Panc1 (cell line): ENCODE data around the gene MOBP. TPM values are rescaled to one million over a fixed set of nuclear protein-coding genes. Genes with fewer than 3 reads are reported as not detected.

Experiments used
- ATAC-seq: fragments of 200-7000 bp; cut with Tn5 transposase; 2 replicates; pipeline ENCODE4 v1.9.1; 2020; ENCODE audit warnings: mild to moderate bottlenecking, moderate library complexity
- BruUV-seq: library from RNA; stranded (reverse); fragments of 400-500 nt; replicated peaks from 2 replicates; lab custom pipeline; 2021; lab: Mats Ljungman, UMichigan
- CTCF ChIA-PET: fragments of 300-600 bp; sonication (Branson Sonifier 250); formaldehyde crosslinking; loops from one replicate; lab custom pipeline; 2022; ENCODE audit warnings: antibody characterized with exemption; lab: Charles Lee
- POLR2A ChIA-PET: fragments of 300-600 bp; sonication (Branson Sonifier 250); formaldehyde crosslinking; loops from one replicate; lab custom pipeline; 2022; ENCODE audit warnings: antibody characterized with exemption; lab: Charles Lee
- DNase-seq: peaks from one replicate; pipeline ENCODE4 v3.0.0-alpha.2; 2010; ENCODE audit warnings: low read depth, low spot score
- H3K27ac ChIP-seq: 2 replicates; pipeline ENCODE4 v1.5.1; 2011; ENCODE audit warnings: mild to moderate bottlenecking, low read length, inconsistent platforms
- H3K27me3 ChIP-seq: fragments of 200-500 bp; sonication (Bioruptor generic); 2 replicates; pipeline ENCODE4 v1.6.0; 2014; ENCODE audit warnings: low read length, inconsistent platforms; ENCODE audit not compliant: control insufficient read depth, insufficient read depth
- H3K36me3 ChIP-seq: fragments of 200-500 bp; sonication (Bioruptor generic); 2 replicates; pipeline ENCODE4 v1.5.1; 2014; ENCODE audit warnings: inconsistent platforms, mild to moderate bottlenecking, low read length, moderate library complexity; ENCODE audit not compliant: control insufficient read depth, insufficient read depth
- H3K4me1 ChIP-seq: 2 replicates; pipeline ENCODE4 v1.5.1; 2011; ENCODE audit warnings: inconsistent platforms, mild to moderate bottlenecking, low read length, moderate library complexity; ENCODE audit not compliant: control insufficient read depth, insufficient read depth
- H3K4me3 ChIP-seq, 2 experiments: 2 replicates each; pipeline ENCODE4 v1.5.1; 2011 to 2012; ENCODE audit warnings: low read depth in 2 of 2, low read length in 2 of 2, mild to moderate bottlenecking in 2 of 2, inconsistent platforms in 1 of 2, moderate library complexity in 1 of 2
- H3K9me3 ChIP-seq: fragments of 200-500 bp; sonication (Bioruptor generic); 2 replicates; pipeline ENCODE4 v1.5.1; 2014; ENCODE audit warnings: low read depth, mild to moderate bottlenecking, inconsistent platforms, low read length, moderate library complexity; ENCODE audit not compliant: control insufficient read depth, insufficient read depth
- POLR2AphosphoS5 ChIP-seq: IDR thresholded peaks from 2 replicates; pipeline ENCODE4 v1.6.1; 2012; ENCODE audit warnings: mild to moderate bottlenecking, low read depth, low read length, moderate library complexity
- SIN3A ChIP-seq: IDR thresholded peaks from 2 replicates; pipeline ENCODE4 v1.6.1; 2012; ENCODE audit warnings: low read depth, mild to moderate bottlenecking, low read length, moderate library complexity, borderline replicate concordance; ENCODE audit not compliant: insufficient read depth
- TCF7L2 ChIP-seq: IDR thresholded peaks from 2 replicates; pipeline ENCODE4 v1.6.1; 2011; ENCODE audit warnings: mild to moderate bottlenecking, low read depth, low read length, inconsistent platforms
- in situ Hi-C: cut with HindIII; loops from 2 replicates; pipeline ENCODE4 v1.10.0; 2016; ENCODE audit warnings: low sequenced_read_pairs, low pct_unique_long_range_greater_than_20kb
- intact Hi-C: fragments of 100-400 bp; cut with micrococcal nuclease; formaldehyde crosslinking; loops from one replicate; pipeline ENCODE4 v1.10.0; 2022; ENCODE audit not compliant: unreplicated experiment
- total RNA-seq: library from RNA; stranded (reverse); gene quantifications from one replicate; pipeline ENCODE4 v1.2.1, GENCODE V29; 2021; ENCODE audit not compliant: unreplicated experiment
- TF ChIP-seq, protein P1 (sequence below), 2 experiments: IDR thresholded peaks; 2 replicates each; pipeline ENCODE4 v1.6.1; 2011 to 2012; ENCODE audit warnings: low read depth in 2 of 2, control low read depth in 1 of 2, low read length in 1 of 2, mild to moderate bottlenecking in 1 of 2, moderate library complexity in 1 of 2; ENCODE audit not compliant: insufficient read depth in 1 of 2
- TF ChIP-seq, protein P2 (sequence below): fragments of 450-650 bp; IDR thresholded peaks from 2 replicates; pipeline ENCODE4 v1.5.1; 2017; ENCODE audit warnings: mild to moderate bottlenecking

MOBP gene
- total RNA-seq, 1 experiment from 2014 or later: not detected

DNA sequence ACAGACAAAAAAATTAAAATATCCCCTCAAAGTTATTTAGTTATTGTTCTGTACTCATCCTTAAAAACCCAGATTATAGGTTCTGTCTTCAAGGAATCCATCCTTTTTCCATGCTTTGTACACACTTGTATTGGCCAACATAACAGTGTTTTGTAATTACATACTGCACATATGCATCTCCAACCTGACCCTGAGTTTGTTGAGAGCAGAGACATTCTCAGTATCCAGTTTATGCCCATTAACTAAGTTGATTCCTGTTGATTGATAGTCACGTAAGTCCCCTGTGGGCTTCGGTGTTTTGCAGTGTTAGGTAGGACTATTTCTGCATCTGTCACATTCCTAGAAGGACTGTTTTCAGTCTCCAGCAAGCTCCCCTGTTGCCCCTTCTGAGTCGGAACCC lies 33.6 kb downstream of the MOBP start:
- Histone ChIP-seq H3K36me3 (no peaks in the 10 kb centered on the region), H3K9me3 (no peaks in the 10 kb centered on the region), H3K4me1 (no peaks in the 10 kb centered on the region), H3K27me3 (peaks cover 3% of the 10 kb centered on the region), H3K4me3 (no peak overlapping the region), H3K27ac (no peak overlapping the region)
- TF ChIP-seq SIN3A: no peak
- TF ChIP-seq POLR2AphosphoS5: no peak
- no peak for TF ChIP-seq TCF7L2
- TF ChIP-seq, protein P1, sequence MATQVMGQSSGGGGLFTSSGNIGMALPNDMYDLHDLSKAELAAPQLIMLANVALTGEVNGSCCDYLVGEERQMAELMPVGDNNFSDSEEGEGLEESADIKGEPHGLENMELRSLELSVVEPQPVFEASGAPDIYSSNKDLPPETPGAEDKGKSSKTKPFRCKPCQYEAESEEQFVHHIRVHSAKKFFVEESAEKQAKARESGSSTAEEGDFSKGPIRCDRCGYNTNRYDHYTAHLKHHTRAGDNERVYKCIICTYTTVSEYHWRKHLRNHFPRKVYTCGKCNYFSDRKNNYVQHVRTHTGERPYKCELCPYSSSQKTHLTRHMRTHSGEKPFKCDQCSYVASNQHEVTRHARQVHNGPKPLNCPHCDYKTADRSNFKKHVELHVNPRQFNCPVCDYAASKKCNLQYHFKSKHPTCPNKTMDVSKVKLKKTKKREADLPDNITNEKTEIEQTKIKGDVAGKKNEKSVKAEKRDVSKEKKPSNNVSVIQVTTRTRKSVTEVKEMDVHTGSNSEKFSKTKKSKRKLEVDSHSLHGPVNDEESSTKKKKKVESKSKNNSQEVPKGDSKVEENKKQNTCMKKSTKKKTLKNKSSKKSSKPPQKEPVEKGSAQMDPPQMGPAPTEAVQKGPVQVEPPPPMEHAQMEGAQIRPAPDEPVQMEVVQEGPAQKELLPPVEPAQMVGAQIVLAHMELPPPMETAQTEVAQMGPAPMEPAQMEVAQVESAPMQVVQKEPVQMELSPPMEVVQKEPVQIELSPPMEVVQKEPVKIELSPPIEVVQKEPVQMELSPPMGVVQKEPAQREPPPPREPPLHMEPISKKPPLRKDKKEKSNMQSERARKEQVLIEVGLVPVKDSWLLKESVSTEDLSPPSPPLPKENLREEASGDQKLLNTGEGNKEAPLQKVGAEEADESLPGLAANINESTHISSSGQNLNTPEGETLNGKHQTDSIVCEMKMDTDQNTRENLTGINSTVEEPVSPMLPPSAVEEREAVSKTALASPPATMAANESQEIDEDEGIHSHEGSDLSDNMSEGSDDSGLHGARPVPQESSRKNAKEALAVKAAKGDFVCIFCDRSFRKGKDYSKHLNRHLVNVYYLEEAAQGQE (IDR thresholded peaks at IDR 0.05; ENCODE audit: insufficient read depth in 1 of 2, low read depth in 2 of 2, low read length in 1 of 2): no peak
- TF ChIP-seq, protein P2, sequence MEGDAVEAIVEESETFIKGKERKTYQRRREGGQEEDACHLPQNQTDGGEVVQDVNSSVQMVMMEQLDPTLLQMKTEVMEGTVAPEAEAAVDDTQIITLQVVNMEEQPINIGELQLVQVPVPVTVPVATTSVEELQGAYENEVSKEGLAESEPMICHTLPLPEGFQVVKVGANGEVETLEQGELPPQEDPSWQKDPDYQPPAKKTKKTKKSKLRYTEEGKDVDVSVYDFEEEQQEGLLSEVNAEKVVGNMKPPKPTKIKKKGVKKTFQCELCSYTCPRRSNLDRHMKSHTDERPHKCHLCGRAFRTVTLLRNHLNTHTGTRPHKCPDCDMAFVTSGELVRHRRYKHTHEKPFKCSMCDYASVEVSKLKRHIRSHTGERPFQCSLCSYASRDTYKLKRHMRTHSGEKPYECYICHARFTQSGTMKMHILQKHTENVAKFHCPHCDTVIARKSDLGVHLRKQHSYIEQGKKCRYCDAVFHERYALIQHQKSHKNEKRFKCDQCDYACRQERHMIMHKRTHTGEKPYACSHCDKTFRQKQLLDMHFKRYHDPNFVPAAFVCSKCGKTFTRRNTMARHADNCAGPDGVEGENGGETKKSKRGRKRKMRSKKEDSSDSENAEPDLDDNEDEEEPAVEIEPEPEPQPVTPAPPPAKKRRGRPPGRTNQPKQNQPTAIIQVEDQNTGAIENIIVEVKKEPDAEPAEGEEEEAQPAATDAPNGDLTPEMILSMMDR: no peak
- ChIA-PET POLR2A (no interaction called here), CTCF (no interaction called here)
- no TSS peak for BruUV-seq
- ATAC-seq: no peak
- intact Hi-C loops (no loop called here), in situ Hi-C loops (no loop called here)
- DNase-seq: no peak

DNA sequence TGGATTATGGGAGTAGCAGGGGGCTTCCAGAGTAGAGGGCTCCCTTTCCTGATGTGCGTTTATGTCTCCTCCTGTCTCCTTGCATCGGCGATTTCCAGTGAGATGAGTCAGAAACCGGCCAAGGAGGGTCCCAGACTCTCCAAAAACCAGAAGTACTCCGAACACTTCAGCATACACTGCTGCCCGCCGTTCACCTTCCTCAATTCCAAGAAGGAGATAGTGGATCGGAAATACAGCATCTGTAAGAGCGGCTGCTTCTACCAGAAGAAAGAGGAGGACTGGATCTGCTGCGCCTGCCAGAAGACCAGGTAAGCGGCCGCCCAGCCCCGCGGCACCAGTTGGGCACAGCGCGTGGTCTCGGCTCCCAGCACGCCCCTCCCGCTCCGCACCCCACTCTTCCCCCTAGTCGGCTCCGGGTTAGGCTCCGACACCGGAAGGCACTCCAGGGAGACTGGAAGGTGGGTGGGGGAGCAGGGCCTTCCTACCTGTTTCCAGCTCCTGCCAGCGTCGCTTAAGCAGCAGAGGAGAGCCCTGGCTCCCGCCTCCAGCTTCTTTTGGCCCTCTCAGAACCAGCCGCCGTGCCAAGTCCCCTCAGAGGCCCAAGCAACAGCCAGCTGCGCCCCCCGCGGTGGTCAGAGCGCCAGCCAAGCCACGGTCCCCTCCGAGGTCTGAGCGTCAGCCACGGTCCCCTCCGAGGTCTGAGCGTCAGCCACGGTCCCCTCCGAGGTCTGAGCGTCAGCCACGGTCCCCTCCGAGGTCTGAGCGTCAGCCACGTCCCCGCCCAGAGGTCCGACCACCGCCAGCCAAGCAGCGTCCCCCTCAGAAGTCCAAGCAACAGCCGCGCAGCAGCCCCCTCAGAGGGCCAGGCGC lies 34.7 kb downstream of the MOBP start:
- Histone ChIP-seq H3K4me1 (no peaks in the 10 kb centered on the region), H3K9me3 (no peaks in the 10 kb centered on the region), H3K4me3 (no peak overlapping the region), H3K27me3 (peaks cover 3% of the 10 kb centered on the region), H3K36me3 (no peaks in the 10 kb centered on the region), H3K27ac (no peak overlapping the region)
- TF ChIP-seq, protein P1 (IDR thresholded peaks at IDR 0.05; ENCODE audit: insufficient read depth in 1 of 2, low read depth in 2 of 2, low read length in 1 of 2): no peak
- no peak for TF ChIP-seq TCF7L2
- TF ChIP-seq, protein P2: no peak
- no peak for TF ChIP-seq SIN3A
- TF ChIP-seq POLR2AphosphoS5: no peak
- POLR2A ChIA-PET: no interaction called here
- no peak for ATAC-seq
- DNase-seq: no peak
- intact Hi-C loops (no loop called here), in situ Hi-C loops (no loop called here)
- BruUV-seq: no TSS peak
- CTCF ChIA-PET: no interaction called here
